ENCODE measurements around the gene SF3B6. TPM values are rescaled to one million over a fixed set of nuclear protein-coding genes. Genes with fewer than 3 reads are reported as not detected.

The SF3B6 gene
- total RNA-seq, 4 donors from 2014 or later, result 54.6 to 162 (median 89.1) TPM

GRCh38 chr2:24047703-24048033 lies 28.5 kb downstream of the SF3B6 start:
- no peak for TF ChIP-seq CTCF (IDR thresholded peaks at IDR 0.05; ENCODE audit: low read depth)

- TF ChIP-seq CTCF (IDR thresholded peaks at IDR 0.05; ENCODE audit: low read depth), result no peak
Measured at GRCh38 chr2:24046930-24047702, 29.0 kb downstream of the SF3B6 start, which contains the start of gene WDCP. TSS of gene WDCP (minus strand) at chr2:24047391. CDS start at chr2:24039494, 7,897 bp downstream.

- TF ChIP-seq CTCF (IDR thresholded peaks at IDR 0.05; ENCODE audit: low read depth), result no peak
Measured at GRCh38 chr2:24046599-24046929, 29.6 kb downstream of the SF3B6 start.

DNA sequence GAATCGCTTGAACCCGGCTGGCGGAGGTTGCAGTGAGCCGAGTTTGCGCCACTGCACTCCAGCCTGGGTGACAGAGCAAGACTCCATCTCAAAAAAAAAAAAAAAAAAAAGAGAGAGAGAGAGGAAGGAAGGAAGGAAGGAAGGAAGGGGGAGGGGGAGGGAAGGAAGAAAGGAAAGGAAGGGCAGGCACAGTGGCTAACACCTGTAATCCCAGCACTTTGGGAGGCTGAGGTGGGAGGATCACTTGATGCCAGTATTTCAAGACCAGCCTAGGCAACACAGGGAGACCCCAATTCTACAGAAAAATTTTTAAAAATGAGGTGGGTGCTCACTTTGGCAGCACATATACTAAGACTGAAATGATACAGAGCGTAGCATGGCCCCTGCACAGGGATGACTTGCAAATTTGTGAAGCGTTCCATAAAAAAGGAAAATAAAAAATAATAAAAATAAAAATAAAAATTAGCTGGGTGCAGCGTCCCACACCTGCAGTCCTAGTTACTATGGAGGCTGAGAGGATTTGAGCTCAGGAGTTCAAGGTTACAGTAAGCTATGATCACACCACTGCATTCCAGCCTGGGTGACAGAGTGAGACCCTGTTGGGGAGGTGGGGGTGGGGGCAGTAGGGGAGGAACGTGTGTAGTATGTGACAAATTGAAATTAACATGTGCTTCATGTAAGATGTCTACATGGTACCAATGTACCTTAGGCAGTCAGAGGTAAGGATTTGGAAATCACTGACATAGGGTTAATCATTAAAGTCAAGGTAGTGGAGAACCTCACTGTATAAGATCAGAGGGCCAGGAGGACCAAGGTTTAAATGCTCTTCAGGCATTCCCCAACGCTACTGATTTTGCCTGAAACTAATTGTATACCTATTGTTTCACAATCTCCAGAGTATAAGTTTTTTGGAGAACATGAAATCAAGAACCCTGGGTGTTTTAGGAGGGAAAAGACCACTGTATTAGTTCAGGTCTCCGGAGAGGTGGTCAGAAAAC lies 30.3 kb downstream of the SF3B6 start:
- TF ChIP-seq CTCF (IDR thresholded peaks at IDR 0.05; ENCODE audit: low read depth), result no peak

DNA sequence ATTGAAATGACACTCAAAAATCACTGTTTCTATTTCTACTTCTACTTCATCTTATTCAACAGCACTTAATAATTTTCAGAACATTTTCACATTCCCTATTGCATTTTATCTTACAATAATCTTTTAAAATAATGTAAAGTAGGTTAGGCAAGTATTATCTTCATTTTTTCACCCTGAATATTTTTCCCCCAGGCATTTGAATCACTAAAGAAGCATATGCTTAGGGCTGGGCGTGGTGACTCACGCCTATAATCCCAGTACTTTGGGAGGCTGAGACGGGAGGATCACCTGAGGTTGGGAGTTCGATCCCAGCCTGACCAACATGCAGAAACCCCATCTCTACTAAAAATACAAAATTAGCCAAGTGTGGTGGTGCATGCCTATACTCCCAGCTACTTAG lies 35.6 kb downstream of the SF3B6 start:
- no peak for TF ChIP-seq CTCF (IDR thresholded peaks at IDR 0.05; ENCODE audit: low read depth)

- no peak for TF ChIP-seq CTCF (IDR thresholded peaks at IDR 0.05; ENCODE audit: low read depth)
Measured at GRCh38 chr2:24038786-24039499, 37.2 kb downstream of the SF3B6 start.

All from subcutaneous adipose tissue (tissue), 4 donors.